ENCODE results near the gene TRPM1. TPM values are rescaled to one million over a fixed set of nuclear protein-coding genes. Genes with fewer than 3 reads are reported as not detected.

TRPM1 gene
- total RNA-seq, 1 donor from 2014 or later, result not detected

DNA sequence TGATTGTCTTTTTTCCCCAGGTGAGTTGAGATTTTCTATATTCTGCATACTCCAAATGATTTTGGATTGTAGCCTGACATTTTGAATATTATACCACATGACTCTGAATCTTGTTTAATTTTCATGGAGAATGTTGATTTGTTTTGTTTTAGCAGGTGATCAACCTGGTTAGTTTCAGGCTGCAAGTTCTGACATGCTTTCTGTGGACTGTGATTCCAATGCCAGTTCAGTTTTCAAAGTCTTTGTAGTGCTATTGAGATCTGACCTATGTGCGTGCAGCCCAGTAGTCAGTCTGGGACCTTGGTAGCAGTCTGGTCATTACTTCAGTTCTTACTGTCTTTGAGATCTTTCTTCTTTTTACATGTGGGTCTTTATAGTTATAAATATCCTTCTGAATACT, 91.5 kb downstream of the TRPM1 start:
- Histone ChIP-seq H3K27me3 (ENCODE audit: control insufficient read depth, insufficient read depth, low read length) (no peaks in the 10 kb centered on the region), H3K36me3 (ENCODE audit: control insufficient read depth, insufficient read depth, low read length) (no peaks in the 10 kb centered on the region), H3K4me3 (ENCODE audit: low read depth, low read length) (no peak overlapping the region)
- no peak for TF ChIP-seq CTCF (IDR thresholded peaks at IDR 0.05; ENCODE audit: insufficient read depth, low read length, poor library complexity, severe bottlenecking)
- no peak for DNase-seq (ENCODE audit: low read depth)

DNA sequence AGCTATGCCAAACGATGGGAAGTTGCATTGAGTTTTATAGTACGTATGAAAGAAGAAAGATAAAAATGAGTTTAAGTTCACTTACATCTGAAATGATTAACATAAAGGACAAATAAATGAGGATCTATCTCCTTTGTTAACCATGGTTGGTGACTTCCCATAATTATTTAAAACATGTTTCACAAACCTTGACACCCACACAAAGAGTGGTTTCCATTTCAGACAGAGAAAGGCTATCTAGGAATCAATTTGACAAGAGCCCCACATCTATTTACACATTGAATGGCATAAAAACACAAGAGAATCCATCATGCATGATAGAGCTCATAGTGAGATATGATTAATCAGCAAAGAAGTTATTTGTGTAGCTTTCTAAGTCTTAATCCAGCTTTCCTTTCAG, 95.9 kb downstream of the TRPM1 start:
- TF ChIP-seq CTCF (IDR thresholded peaks at IDR 0.05; ENCODE audit: insufficient read depth, low read length, poor library complexity, severe bottlenecking), result no peak
- no peaks in the 10 kb centered on the region for H3K27me3 ChIP-seq (ENCODE audit: control insufficient read depth, insufficient read depth, low read length)
- no peaks in the 10 kb centered on the region for H3K36me3 ChIP-seq (ENCODE audit: control insufficient read depth, insufficient read depth, low read length)
- DNase-seq (ENCODE audit: low read depth), result no peak
- no peak overlapping the region for H3K4me3 ChIP-seq (ENCODE audit: low read depth, low read length)

GRCh38 chr15:31004220-31004733, 97.2 kb downstream of the TRPM1 start:
- no peak overlapping the region for H3K4me3 ChIP-seq (ENCODE audit: low read depth, low read length)
- TF ChIP-seq CTCF (IDR thresholded peaks at IDR 0.05; ENCODE audit: insufficient read depth, low read length, poor library complexity, severe bottlenecking), result no peak
- DNase-seq (ENCODE audit: low read depth), result peak; percentile 43
- no peaks in the 10 kb centered on the region for H3K27me3 ChIP-seq (ENCODE audit: control insufficient read depth, insufficient read depth, low read length)
- H3K36me3 ChIP-seq (ENCODE audit: control insufficient read depth, insufficient read depth, low read length), result no peaks in the 10 kb centered on the region

- no peaks in the 10 kb centered on the region for H3K27me3 ChIP-seq (ENCODE audit: control insufficient read depth, insufficient read depth, low read length)
- H3K4me3 ChIP-seq (ENCODE audit: low read depth, low read length), result no peak overlapping the region
Measured at GRCh38 chr15:31001702-31002101, 99.8 kb downstream of the TRPM1 start.

GRCh38 chr15:30999729-31000128, 101.8 kb downstream of the TRPM1 start:
- Histone ChIP-seq H3K4me3 (ENCODE audit: low read depth, low read length) (no peak overlapping the region), H3K36me3 (ENCODE audit: control insufficient read depth, insufficient read depth, low read length) (no peaks in the 10 kb centered on the region), H3K27me3 (ENCODE audit: control insufficient read depth, insufficient read depth, low read length) (no peaks in the 10 kb centered on the region)
- no peak for DNase-seq (ENCODE audit: low read depth)
- no peak for TF ChIP-seq CTCF (IDR thresholded peaks at IDR 0.05; ENCODE audit: insufficient read depth, low read length, poor library complexity, severe bottlenecking)

More at GRCh38 chr15:31001702-31002101, 99.8 kb downstream of the TRPM1 start:
- no peaks in the 10 kb centered on the region for H3K36me3 ChIP-seq (ENCODE audit: control insufficient read depth, insufficient read depth, low read length)
- no peak for TF ChIP-seq CTCF (IDR thresholded peaks at IDR 0.05; ENCODE audit: insufficient read depth, low read length, poor library complexity, severe bottlenecking)
- no peak for DNase-seq (ENCODE audit: low read depth)

DNA sequence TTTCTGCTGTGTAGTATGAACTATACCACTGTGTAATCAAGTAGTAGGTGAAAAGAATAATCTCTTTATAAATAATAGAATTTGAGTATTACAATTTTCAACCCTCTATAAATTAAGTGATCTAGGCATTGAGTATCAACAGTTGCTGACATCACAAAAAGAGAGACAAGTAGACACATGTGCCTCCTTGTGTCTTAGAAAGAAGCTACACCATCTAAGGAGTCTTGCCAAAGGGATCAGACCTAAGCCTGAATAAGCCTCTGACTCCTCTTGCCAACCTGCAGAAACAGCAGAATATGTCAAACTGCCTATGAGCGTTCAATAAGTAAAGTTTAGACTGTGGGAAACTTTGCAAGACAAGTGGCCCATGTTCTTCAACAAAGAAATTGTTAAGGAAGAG, 104.3 kb downstream of the TRPM1 start:
- H3K36me3 ChIP-seq (ENCODE audit: control insufficient read depth, insufficient read depth, low read length), result no peaks in the 10 kb centered on the region
- TF ChIP-seq CTCF (IDR thresholded peaks at IDR 0.05; ENCODE audit: insufficient read depth, low read length, poor library complexity, severe bottlenecking), result no peak
- no peak for DNase-seq (ENCODE audit: low read depth)
- no peaks in the 10 kb centered on the region for H3K27me3 ChIP-seq (ENCODE audit: control insufficient read depth, insufficient read depth, low read length)
- no peak overlapping the region for H3K4me3 ChIP-seq (ENCODE audit: low read depth, low read length)

Measured in kidney epithelial cell (primary cell).